Activated CD4-positive, alpha-beta T cell treated with anti-CD3 and anti-CD28 coated beads, Interleukin-2, amount 10 ng/mL, durations not matched to agents 24 days and 14 days (primary cell): ENCODE results near the gene NBPF12. TPM values are rescaled to one million over a fixed set of nuclear protein-coding genes. Genes with fewer than 3 reads are reported as not detected.
A peak's percentile ranks its signal among the peaks of the same experiment; 100 is the strongest.
"Not testable (repeated sequence)": the region's sequence is repeated elsewhere in the genome, so short reads cannot be mapped to it uniquely, and the experiment has no call there.

Source experiments
- DNase-seq: peaks from one replicate; pipeline ENCODE4 v3.0.0; 2022
- H3K27ac Mint-ChIP-seq: one replicate; pipeline ENCODE4 v1.8.0; 2022; ENCODE audit warnings: mild to moderate bottlenecking, mixed read lengths
- H3K27me3 Mint-ChIP-seq: one replicate; pipeline ENCODE4 v1.8.0; 2022; ENCODE audit warnings: mixed read lengths
- H3K36me3 Mint-ChIP-seq: one replicate; pipeline ENCODE4 v1.8.0; 2022; ENCODE audit warnings: low read depth, mild to moderate bottlenecking, mixed read lengths
- H3K4me1 Mint-ChIP-seq: one replicate; pipeline ENCODE4 v1.8.0; 2021; ENCODE audit warnings: mixed read lengths
- H3K4me3 Mint-ChIP-seq: one replicate; pipeline ENCODE4 v1.8.0; 2022; ENCODE audit warnings: mild to moderate bottlenecking, moderate library complexity, mixed read lengths
- H3K9me3 Mint-ChIP-seq: one replicate; pipeline ENCODE4 v1.8.0; 2021; ENCODE audit warnings: mixed read lengths
- intact Hi-C: fragments of 100-400 bp; cut with micrococcal nuclease; formaldehyde crosslinking; loops from one replicate; pipeline ENCODE4 v1.15.1; 2023
- total RNA-seq: library from RNA; stranded (reverse); gene quantifications from 2 replicates; pipeline ENCODE4 v1.2.3, GENCODE V29; 2022

Gene NBPF12
- 13.0 and 14.2 TPM in 2 replicates for total RNA-seq

DNA sequence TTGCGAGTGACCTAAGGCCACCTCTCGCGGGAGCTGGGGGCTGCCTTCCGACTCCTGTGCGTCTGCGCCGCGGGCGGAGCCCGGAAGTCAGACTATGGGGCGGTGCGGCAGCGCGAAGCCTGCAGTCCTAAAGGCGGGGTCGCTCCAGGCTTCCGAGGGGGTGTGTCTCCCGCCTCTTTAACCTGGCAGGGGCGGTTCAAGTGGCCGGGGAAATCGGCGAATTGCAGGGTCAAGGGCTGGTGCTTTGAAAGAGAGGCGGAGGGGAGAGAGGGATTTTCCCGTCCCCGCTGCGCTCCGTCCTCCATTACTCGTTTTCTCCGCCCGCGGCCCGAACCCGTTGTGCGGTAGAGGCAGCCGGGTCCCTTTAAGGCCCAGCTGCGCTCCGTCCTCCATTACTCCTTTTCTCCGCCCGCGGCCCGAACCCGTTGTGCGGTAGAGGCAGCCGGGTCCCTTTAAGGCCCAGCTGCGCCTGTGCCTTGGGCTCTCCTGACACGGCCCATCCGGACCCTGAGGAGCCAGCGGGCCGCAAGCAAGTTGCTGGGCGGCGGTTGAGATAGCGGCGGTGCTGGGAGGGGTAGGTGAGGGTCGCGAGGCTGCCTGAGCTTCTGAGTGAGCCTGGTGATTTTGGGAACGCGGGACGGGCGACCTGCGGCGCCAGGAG is at the start of gene NBPF12:
Gene NBPF12, plus strand, starts transcription at position 83 of the 661 bp plus-strand sequence. CDS start 21,820 bp downstream, outside the sequence.
- H3K4me1 Mint-ChIP-seq, result peaks cover 11% of the 10 kb centered on the region
- peak within 1 kb of the TSS; percentile 92 for H3K4me3 Mint-ChIP-seq
- H3K27me3 Mint-ChIP-seq, H3K9me3 Mint-ChIP-seq, H3K36me3 Mint-ChIP-seq, intact Hi-C loops: not testable (repeated sequence)
- peak; percentile 95 for DNase-seq
- peak within 1 kb of the TSS; percentile 95 for H3K27ac Mint-ChIP-seq

GRCh38 chr1:146891355-146891754 is 46.8 kb upstream of the NBPF12 start:
- H3K9me3 Mint-ChIP-seq, intact Hi-C loops, H3K4me3 Mint-ChIP-seq, H3K36me3 Mint-ChIP-seq, H3K4me1 Mint-ChIP-seq, DNase-seq, H3K27ac Mint-ChIP-seq, H3K27me3 Mint-ChIP-seq: not testable (repeated sequence)

DNA sequence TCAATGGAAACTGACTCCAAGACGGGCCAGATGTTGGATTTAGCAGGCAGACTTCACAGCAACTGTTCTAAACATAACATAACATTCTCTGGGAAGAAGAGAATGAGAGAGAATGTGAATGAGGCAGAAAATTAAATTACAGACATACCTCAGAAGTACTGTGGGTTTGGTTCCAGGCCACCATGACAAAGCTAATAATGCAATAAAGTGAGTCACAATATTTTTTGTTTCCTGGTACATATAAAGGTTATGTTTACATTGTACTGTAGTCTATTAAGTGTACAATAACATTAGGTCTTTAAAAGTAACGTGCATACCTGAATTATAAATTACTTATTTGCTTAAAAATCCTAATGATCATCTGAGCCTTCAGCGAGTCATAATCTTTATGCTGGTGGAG is 45.8 kb upstream of the NBPF12 start:
- H3K4me1 Mint-ChIP-seq, H3K27me3 Mint-ChIP-seq, DNase-seq, H3K27ac Mint-ChIP-seq, H3K4me3 Mint-ChIP-seq, H3K36me3 Mint-ChIP-seq, H3K9me3 Mint-ChIP-seq, intact Hi-C loops: not testable (repeated sequence)

- DNase-seq, intact Hi-C loops, H3K9me3 Mint-ChIP-seq, H3K36me3 Mint-ChIP-seq, H3K4me3 Mint-ChIP-seq, H3K27ac Mint-ChIP-seq, H3K4me1 Mint-ChIP-seq, H3K27me3 Mint-ChIP-seq: not testable (repeated sequence)
Measured at GRCh38 chr1:146907565-146908261, 30.4 kb upstream of the NBPF12 start.

GRCh38 chr1:146912975-146913374 is 25.1 kb upstream of the NBPF12 start:
- H3K4me1 Mint-ChIP-seq, DNase-seq, H3K9me3 Mint-ChIP-seq, H3K4me3 Mint-ChIP-seq, H3K27ac Mint-ChIP-seq, intact Hi-C loops, H3K36me3 Mint-ChIP-seq, H3K27me3 Mint-ChIP-seq: not testable (repeated sequence)

GRCh38 chr1:146920811-146921210 is 17.3 kb upstream of the NBPF12 start:
- H3K36me3 Mint-ChIP-seq, intact Hi-C loops, H3K9me3 Mint-ChIP-seq: not testable (repeated sequence)

DNA sequence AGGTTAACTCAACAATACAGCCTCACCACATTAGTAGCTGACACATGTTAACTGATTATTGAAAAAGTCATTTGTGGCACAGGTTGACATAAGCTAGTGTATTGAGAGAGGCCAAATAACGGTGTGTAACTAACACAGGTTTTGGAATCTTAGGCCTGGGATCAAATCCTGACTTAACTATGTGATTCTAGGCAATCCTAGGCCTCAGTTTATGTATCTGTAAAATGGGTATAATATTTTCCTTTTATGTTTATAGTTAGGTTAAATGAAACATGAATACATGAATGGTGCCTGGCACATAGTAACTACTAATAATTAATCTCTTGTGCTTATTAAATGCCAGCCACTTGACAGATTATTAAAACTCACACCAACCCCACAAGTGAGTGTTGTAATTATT is 15.5 kb upstream of the NBPF12 start:
- H3K36me3 Mint-ChIP-seq, H3K27ac Mint-ChIP-seq, H3K9me3 Mint-ChIP-seq, H3K4me3 Mint-ChIP-seq, H3K4me1 Mint-ChIP-seq, H3K27me3 Mint-ChIP-seq, intact Hi-C loops, DNase-seq: not testable (repeated sequence)

More at GRCh38 chr1:146920811-146921210, 17.3 kb upstream of the NBPF12 start:
- not testable (repeated sequence) for DNase-seq, H3K4me3 Mint-ChIP-seq, H3K27ac Mint-ChIP-seq, H3K27me3 Mint-ChIP-seq, H3K4me1 Mint-ChIP-seq

- DNase-seq, H3K9me3 Mint-ChIP-seq, H3K36me3 Mint-ChIP-seq, H3K4me3 Mint-ChIP-seq, H3K27ac Mint-ChIP-seq, intact Hi-C loops, H3K27me3 Mint-ChIP-seq, H3K4me1 Mint-ChIP-seq: not testable (repeated sequence)
Measured at GRCh38 chr1:146924106-146924505, 14.0 kb upstream of the NBPF12 start.

GRCh38 chr1:146926413-146926812 is 11.7 kb upstream of the NBPF12 start:
- H3K27ac Mint-ChIP-seq, DNase-seq, intact Hi-C loops, H3K4me1 Mint-ChIP-seq, H3K36me3 Mint-ChIP-seq, H3K4me3 Mint-ChIP-seq, H3K9me3 Mint-ChIP-seq, H3K27me3 Mint-ChIP-seq: not testable (repeated sequence)

DNA sequence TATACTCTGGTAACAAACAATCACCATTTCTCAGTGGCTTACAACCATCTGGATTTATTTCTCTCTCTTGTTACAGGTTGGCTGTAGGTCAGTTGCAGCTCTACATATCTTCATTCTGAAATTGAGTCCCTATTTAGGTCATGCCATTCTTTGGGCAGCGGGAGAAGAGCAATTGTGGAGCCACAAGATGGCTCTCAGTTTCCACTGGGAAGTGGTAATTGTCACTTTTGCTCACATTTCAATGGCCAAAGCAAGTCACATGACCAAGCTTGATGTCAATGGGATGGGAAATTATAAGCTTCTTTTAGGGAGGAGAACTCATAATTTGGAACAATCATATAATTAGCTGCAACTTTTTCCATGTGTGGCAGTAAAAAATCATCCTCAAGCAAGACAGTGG is 7.9 kb upstream of the NBPF12 start:
- H3K4me3 Mint-ChIP-seq, H3K4me1 Mint-ChIP-seq: not testable (repeated sequence)

GRCh38 chr1:146934390-146935223 is 3.5 kb upstream of the NBPF12 start:
- H3K27ac Mint-ChIP-seq, H3K9me3 Mint-ChIP-seq, intact Hi-C loops, H3K4me1 Mint-ChIP-seq, H3K27me3 Mint-ChIP-seq, DNase-seq, H3K36me3 Mint-ChIP-seq: not testable (repeated sequence)
- H3K4me3 Mint-ChIP-seq, result peak overlapping the region; percentile 27

More for the DNA sequence above, 7.9 kb upstream of the NBPF12 start:
- DNase-seq, H3K27ac Mint-ChIP-seq, H3K36me3 Mint-ChIP-seq, intact Hi-C loops, H3K27me3 Mint-ChIP-seq, H3K9me3 Mint-ChIP-seq: not testable (repeated sequence)

DNA sequence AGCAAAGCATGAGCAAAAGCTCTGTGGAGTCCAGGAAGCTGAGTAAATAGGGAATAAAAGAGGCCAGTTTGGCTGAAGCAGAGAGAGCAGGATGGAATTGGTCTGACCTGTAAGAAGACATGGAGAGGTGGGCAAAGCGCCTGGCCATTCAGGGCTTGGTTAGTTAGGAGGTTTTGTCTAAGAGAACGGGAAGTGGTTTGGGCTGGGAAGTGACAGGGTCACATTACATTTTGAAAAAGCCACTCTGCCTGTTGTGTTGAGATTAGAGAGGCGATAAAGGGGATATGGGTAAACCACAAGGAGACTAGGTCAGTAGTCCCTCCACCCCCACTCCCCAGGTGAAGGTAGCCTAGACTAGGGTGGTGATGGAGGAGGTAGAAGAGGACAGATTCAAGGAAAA is 662 bp upstream of the NBPF12 start:
- DNase-seq, H3K27me3 Mint-ChIP-seq, intact Hi-C loops, H3K36me3 Mint-ChIP-seq, H3K4me3 Mint-ChIP-seq, H3K27ac Mint-ChIP-seq, H3K9me3 Mint-ChIP-seq: not testable (repeated sequence)
- peaks cover 11% of the 10 kb centered on the region for H3K4me1 Mint-ChIP-seq

DNA sequence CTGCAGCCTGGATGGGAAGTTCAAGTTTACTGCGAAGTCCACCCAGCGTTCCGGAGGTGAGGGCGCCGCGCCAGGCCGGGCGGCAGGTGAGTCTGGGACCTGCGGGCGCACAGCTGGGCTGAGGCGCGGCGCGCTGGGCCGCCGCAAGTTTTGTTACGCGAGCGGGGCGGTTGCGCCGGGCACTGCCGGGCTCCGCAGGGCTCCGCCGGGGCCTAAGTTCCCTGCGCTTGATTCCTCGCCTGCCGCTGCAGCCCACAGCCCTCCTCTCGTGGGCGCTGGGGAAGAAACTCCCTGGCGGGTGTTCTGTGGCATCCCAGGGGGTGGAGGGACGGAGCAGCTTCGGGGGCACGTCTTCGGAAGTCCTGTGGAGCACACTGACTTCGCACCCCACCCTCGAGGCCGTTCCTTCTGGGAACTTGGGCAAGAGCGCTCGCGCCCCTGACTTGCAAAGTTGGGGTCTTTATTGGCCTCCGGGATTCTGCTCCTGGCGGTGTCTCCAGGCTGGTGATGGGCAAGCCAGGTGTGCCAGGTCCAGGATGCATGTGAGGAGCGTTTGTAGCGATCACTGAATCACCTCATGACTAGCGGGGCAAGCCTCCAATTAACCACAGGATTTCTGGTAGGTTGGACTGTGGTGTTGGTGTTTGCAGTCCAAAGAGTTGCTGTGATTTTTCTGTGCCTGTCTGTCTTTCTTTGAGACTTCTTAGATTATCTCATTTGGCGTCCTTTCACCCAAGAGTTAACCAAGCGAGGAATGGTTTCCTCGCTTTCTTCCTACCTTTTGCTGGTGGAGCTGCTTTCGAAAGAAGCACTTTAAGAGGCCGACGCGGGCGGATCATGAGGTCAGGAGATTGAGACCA is 1.0 kb downstream of the NBPF12 start:
- peak; percentile 80 for DNase-seq
- H3K27ac Mint-ChIP-seq, result peak overlapping the region; percentile 41
- intact Hi-C loops, result not testable (repeated sequence)

More for the DNA sequence above, 1.0 kb downstream of the NBPF12 start:
- H3K4me1 Mint-ChIP-seq, H3K9me3 Mint-ChIP-seq, H3K36me3 Mint-ChIP-seq, H3K27me3 Mint-ChIP-seq: not testable (repeated sequence)
- peak overlapping the region; percentile 92 for H3K4me3 Mint-ChIP-seq
